Amygdala (tissue), 56 donors: ENCODE results near the gene SH3BP1.
A peak's percentile ranks its signal among the peaks of the same experiment; 100 is the strongest.
"Not testable (repeated sequence)": the region's sequence is repeated elsewhere in the genome, so short reads cannot be mapped to it uniquely, and the experiment has no call there.

ENCODE experiments used
- DNase-seq, 56 donors: peaks; one replicate each; lab custom pipeline; 2025; lab: John Stamatoyannopoulos, UW

The SH3BP1 gene

GRCh38 chr22:37654563-37655251, 15.2 kb downstream of the SH3BP1 start:
- DNase-seq = no peak

GRCh38 chr22:37655252-37655563, 15.7 kb downstream of the SH3BP1 start:
- DNase-seq = no peak

- not testable (repeated sequence) for DNase-seq
Measured at GRCh38 chr22:37656583-37656982, 17.1 kb downstream of the SH3BP1 start.

GRCh38 chr22:37657590-37658132, 18.2 kb downstream of the SH3BP1 start:
- peak in 3 of 56 donors; percentile 25 to 34 (median 29) for DNase-seq

GRCh38 chr22:37658133-37659065, 18.9 kb downstream of the SH3BP1 start, which contains the start of gene PDXP:
TSS of gene PDXP (plus strand) at chr22:37658723. CDS start at chr22:37658783, 60 bp downstream.
- DNase-seq = peak; percentile 58 to 99 (median 97)

GRCh38 chr22:37659066-37659896, 19.8 kb downstream of the SH3BP1 start:
- peak in 6 of 56 donors; percentile 18 to 49 (median 40) for DNase-seq

- no peak for DNase-seq
Measured at GRCh38 chr22:37659897-37660708, 20.6 kb downstream of the SH3BP1 start.

- no peak for DNase-seq
Measured at GRCh38 chr22:37660709-37661045, 21.2 kb downstream of the SH3BP1 start.

- peak in 30 of 56 donors; percentile 17 to 83 (median 44) for DNase-seq
Measured at GRCh38 chr22:37661160-37661924, 21.9 kb downstream of the SH3BP1 start.

- DNase-seq = peak in 1 of 56 donors; percentile 20
Measured at GRCh38 chr22:37662039-37662438, 22.6 kb downstream of the SH3BP1 start.

- no peak for DNase-seq
Measured at GRCh38 chr22:37663521-37664140, 24.2 kb downstream of the SH3BP1 start.

- peak in 51 of 56 donors; percentile 15 to 92 (median 62) for DNase-seq
Measured at GRCh38 chr22:37664249-37665101, 25.0 kb downstream of the SH3BP1 start.

GRCh38 chr22:37665487-37665886, 26.0 kb downstream of the SH3BP1 start:
- DNase-seq = no peak

- DNase-seq = no peak
Measured at GRCh38 chr22:37669586-37669985, 30.1 kb downstream of the SH3BP1 start.

- DNase-seq = no peak
Measured at GRCh38 chr22:37672206-37672919, 32.9 kb downstream of the SH3BP1 start.

- no peak for DNase-seq
Measured at GRCh38 chr22:37672920-37673455, 33.5 kb downstream of the SH3BP1 start.
